Activated CD8-positive, alpha-beta memory T cell treated with anti-CD3 and anti-CD28 coated beads for 36 hours (primary cell): Measurements from ENCODE around the gene TIGD7. TPM values are rescaled to one million over a fixed set of nuclear protein-coding genes. Genes with fewer than 3 reads are reported as not detected.
"Not testable (repeated sequence)": the region's sequence is repeated elsewhere in the genome, so short reads cannot be mapped to it uniquely, and the experiment has no call there.

Experiments
- CTCF ChIA-PET: fragments of 350-600 bp; sonication (Branson Sonifier 250); formaldehyde crosslinking; loops from one replicate; lab custom pipeline; 2021; ENCODE audit warnings: antibody characterized with exemption; lab: Charles Lee
- POLR2A ChIA-PET: fragments of 350-600 bp; sonication (Branson Sonifier 250); formaldehyde crosslinking; loops from one replicate; lab custom pipeline; 2021; ENCODE audit warnings: antibody characterized with exemption; lab: Charles Lee
- total RNA-seq, 2 experiments: library from RNA; stranded (reverse); gene quantifications; one replicate each; pipeline ENCODE4 v1.2.3, GENCODE V29; 2021

TIGD7 gene
- total RNA-seq, 2 experiments from 2014 or later = 4.5 to 4.6 TPM

- POLR2A ChIA-PET = interaction anchor here (3.2 kb wide), 1 partner anchor 20 kb away, joined by 14 read pairs; the partner anchor contains the start of genes TIGD7 and ZNF75A
Measured at GRCh38 chr16:3285131-3285530, 20.1 kb downstream of the TIGD7 start.

DNA sequence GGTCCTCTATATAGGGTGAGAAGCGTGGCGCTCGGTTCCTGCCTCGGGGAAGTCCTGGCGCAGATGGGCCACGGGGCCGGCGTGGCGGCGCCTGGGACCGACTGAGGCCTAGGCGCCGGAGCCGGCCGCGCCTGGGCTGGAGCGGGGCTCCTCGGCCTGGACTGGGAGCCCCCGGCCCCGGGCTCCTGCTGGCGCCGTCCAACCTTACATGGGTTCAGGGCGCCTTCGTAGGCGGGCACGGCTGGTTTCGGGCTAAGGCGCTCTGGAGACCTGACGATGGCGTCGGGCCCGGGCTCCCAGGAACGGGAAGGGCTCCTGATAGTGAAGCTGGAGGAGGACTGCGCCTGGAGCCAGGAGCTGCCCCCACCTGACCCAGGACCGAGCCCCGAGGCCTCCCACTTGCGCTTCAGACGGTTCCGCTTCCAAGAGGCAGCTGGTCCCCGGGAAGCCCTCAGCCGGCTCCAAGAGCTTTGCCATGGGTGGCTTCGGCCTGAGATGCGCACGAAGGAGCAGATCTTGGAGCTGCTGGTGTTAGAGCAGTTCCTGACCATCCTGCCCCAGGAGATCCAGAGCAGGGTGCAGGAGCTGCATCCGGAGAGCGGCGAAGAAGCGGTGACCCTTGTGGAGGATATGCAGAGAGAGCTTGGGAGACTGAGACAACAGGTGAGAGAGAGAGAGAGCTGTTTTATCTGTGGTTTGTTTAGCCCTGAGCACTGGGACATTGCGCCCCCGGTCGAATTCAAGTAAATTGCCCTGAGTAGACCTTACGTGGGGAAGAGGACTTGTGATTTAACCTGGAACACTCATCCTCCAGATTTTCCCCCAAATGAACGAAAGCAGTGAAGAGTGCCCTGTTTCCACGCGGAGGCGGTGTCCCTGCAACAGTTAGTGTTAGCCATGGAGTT lies 21.4 kb downstream of the TIGD7 start:
- POLR2A ChIA-PET = interaction anchor here (0.6 to 3.2 kb wide), 7 partner anchors 11 to 160 kb away, joined by 3 to 14 read pairs (median 6); partner anchors contain the start of genes NAA60, TIGD7, ZNF597 and ZNF75A

More at GRCh38 chr16:3285131-3285530, 20.1 kb downstream of the TIGD7 start:
- CTCF ChIA-PET = interaction anchor here (3.0 kb wide), 1 partner anchor 18 kb away, joined by 15 read pairs; no protein-coding TSS in a partner anchor

DNA sequence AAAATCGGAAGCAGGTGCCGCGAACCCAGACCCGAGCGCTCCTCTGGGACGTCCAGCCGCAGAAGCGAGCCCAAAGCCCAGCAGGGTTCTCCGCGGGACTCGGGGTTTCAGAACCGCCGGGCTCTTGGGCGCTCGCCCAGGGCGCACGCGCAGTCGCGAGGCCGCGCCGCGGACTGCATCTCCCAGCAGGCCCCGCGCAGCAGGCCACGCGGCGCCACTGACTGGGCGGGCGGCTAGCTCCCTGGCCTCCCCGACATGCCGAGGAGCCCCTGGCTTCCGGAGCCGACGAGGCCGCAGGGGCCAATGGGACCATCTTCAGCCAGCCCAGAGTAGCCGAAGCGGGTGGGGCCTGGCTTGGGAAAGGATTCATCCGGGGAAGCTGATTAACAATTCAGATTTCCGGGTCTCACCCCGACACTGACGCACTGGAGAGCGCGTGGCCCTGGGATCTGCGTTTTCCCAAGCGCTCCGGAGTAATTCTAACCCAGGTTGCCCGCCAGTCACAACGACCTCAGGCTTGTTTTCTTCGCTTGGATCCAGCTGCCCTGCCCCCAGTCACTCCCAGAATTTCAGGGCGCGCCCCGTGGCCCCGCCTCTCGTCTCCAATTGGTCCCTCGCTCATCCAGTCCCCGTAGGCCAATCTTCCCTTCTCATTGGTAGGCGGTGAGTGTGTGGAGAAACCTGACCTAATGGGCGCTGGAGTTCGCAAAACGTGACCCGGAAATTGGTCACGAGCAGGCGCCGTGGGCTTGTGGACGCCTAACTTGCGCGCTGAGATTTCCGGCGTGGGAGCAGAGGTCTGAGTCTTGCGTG lies 22.3 kb downstream of the TIGD7 start, which contains the start of gene ZNF263:
Gene ZNF263, plus strand, starts transcription at position 762 of the 813 bp plus-strand sequence. CDS start 328 bp downstream, outside the sequence.
- ChIA-PET POLR2A (interaction anchor here (0.6 to 3.2 kb wide), 8 partner anchors 13 to 160 kb away, joined by 3 to 14 read pairs (median 4); partner anchors contain the start of genes NAA60, TIGD7, ZNF213 and ZNF597), CTCF (interaction anchor here (0.9 to 3.0 kb wide), 3 partner anchors 15 to 35 kb away, joined by 3 to 15 read pairs (median 3); no protein-coding TSS in a partner anchor)

More for the DNA sequence above, 21.4 kb downstream of the TIGD7 start:
- CTCF ChIA-PET = interaction anchor here (0.6 to 3.0 kb wide), 5 partner anchors 16 to 125 kb away, joined by 3 to 15 read pairs (median 3); no protein-coding TSS in a partner anchor

DNA sequence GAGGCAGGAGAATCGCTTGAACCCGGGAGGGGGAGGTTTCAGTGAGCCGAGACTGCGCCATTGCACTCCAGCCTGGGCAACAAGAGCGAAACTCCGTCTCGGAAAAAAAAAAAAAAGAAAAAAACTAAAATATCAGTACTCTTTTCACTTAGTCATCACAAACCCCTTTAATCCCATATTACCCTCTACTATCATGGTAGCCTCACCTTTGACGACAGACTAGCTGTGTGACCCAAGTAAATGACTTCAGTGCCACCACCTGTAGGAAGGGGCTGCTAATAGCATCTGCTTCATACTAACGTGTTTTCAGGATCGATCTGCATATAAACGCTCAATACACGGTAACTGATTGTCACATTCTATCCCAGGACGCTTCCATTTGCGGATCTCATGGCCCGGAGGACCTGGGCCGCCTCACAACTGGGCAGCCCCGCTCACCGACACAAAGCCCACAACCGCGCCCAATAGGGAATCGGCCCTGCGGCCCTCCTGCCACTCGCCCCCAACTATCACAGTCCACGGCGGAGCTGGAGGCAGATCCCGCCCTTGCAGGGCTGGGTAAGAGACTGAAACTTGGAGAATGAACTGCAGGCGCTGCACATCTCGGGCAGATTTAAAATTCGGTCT lies 23.0 kb downstream of the TIGD7 start:
- ChIA-PET CTCF (interaction anchor here (0.9 to 3.0 kb wide), 2 partner anchors 15 to 36 kb away, joined by 3 to 15 read pairs; no protein-coding TSS in a partner anchor), POLR2A (interaction anchor here (1.0 to 3.2 kb wide), 7 partner anchors 14 to 161 kb away, joined by 3 to 14 read pairs (median 5); partner anchors contain the start of genes NAA60, TIGD7, ZNF213 and ZNF597)

DNA sequence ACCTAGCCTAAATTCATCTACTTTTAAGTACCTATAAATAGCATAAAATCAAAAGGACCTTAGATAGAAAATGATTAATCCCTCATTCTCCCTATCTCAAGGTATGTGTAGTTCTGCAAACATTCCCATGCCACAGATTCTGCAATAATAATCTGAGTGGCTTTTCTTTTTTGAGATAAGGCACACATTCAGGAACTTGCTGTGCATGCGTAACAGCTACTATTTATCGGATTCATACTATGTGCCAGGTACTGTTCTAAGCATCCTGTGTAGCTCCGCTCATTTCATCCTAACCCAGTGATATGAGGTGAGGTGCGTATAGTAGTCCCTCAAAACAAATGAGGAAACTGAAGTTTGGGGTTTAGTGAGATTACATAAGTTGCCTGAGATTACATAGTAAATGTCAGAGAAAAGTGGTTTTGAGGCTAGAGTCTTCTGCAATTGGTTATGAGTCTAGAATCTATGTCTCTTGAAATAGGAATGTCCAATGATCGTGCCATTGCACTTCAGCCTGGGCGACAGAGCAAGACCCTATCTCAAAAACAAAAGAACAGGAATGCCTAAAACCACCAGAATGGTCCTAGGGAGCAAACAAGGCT lies 23.9 kb downstream of the TIGD7 start:
- POLR2A ChIA-PET = interaction anchor here (0.9 kb wide), 1 partner anchor 14 kb away, joined by 3 read pairs; no protein-coding TSS in a partner anchor
- CTCF ChIA-PET = no interaction called here

GRCh38 chr16:3276679-3277078 lies 28.6 kb downstream of the TIGD7 start:
- ChIA-PET CTCF (interaction anchor here (1.1 to 1.8 kb wide), 2 partner anchors 10 to 224 kb away, joined by 3 to 5 read pairs; no protein-coding TSS in a partner anchor), POLR2A (interaction anchor here (0.7 to 0.9 kb wide), 3 partner anchors 12 to 279 kb away, joined by 4 to 6 read pairs (median 5); no protein-coding TSS in a partner anchor)

DNA sequence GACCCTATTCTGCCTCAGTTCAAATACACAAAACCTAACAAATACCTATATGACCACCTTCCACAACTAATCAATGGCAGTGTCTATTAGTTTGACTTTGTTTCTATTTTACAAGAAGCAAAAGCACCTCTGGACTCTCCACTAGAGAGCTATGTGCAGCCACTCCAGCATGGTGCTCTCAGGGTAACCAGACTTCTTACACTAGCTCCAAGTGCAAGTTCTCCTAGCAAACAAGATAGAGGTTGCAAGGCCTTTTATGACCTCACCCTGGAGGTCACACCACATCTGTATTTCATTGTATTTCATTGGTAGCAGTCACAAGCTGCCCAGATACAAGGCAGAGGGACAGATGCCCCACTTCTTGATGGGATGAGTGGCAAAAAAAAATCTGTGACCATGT lies 30.3 kb downstream of the TIGD7 start:
- ChIA-PET CTCF (interaction anchor here (1.1 kb wide), 1 partner anchor 9 kb away, joined by 3 read pairs; no protein-coding TSS in a partner anchor), POLR2A (no interaction called here)

- ChIA-PET POLR2A (no interaction called here), CTCF (interaction anchor here (1.1 kb wide), 1 partner anchor 8 kb away, joined by 3 read pairs; no protein-coding TSS in a partner anchor)
Measured at GRCh38 chr16:3274490-3274889, 30.7 kb downstream of the TIGD7 start.

GRCh38 chr16:3271281-3271680 lies 33.9 kb downstream of the TIGD7 start:
- POLR2A ChIA-PET, CTCF ChIA-PET: not testable (repeated sequence)

- POLR2A ChIA-PET, CTCF ChIA-PET: not testable (repeated sequence)
Measured at GRCh38 chr16:3270718-3271117, 34.5 kb downstream of the TIGD7 start.

DNA sequence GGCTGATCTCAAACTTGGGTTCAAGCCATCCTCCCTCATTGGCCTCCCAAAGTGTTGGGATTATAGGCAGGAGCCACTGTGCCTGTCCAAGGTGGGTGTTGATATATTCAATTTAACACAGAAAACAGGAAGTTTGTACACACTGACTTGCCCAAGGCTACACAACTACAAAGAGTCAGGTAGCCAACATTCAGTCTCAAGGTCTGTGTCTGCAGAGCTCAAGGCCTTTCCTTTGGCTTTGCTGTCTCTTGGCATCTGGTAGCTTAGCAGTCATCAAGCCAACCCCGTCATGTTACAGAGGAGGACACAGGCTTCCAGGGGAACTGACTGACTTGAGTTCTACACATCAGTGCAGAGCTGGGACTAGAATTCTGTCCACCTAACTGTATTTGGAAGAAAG lies 36.9 kb downstream of the TIGD7 start:
- POLR2A ChIA-PET = no interaction called here
- CTCF ChIA-PET = interaction anchor here (0.5 to 2.7 kb wide), 3 partner anchors 15 to 69 kb away, joined by 3 to 15 read pairs (median 5); partner anchors contain the start of gene ZNF263

- CTCF ChIA-PET = interaction anchor here (0.9 to 2.8 kb wide), 9 partner anchors 7 to 234 kb away, joined by 3 to 15 read pairs (median 4); partner anchors contain the start of genes CLUAP1 and ZNF263
- POLR2A ChIA-PET = interaction anchor here (0.9 kb wide), 1 partner anchor 14 kb away, joined by 3 read pairs; no protein-coding TSS in a partner anchor
Measured at GRCh38 chr16:3266873-3267537, 38.2 kb downstream of the TIGD7 start.

DNA sequence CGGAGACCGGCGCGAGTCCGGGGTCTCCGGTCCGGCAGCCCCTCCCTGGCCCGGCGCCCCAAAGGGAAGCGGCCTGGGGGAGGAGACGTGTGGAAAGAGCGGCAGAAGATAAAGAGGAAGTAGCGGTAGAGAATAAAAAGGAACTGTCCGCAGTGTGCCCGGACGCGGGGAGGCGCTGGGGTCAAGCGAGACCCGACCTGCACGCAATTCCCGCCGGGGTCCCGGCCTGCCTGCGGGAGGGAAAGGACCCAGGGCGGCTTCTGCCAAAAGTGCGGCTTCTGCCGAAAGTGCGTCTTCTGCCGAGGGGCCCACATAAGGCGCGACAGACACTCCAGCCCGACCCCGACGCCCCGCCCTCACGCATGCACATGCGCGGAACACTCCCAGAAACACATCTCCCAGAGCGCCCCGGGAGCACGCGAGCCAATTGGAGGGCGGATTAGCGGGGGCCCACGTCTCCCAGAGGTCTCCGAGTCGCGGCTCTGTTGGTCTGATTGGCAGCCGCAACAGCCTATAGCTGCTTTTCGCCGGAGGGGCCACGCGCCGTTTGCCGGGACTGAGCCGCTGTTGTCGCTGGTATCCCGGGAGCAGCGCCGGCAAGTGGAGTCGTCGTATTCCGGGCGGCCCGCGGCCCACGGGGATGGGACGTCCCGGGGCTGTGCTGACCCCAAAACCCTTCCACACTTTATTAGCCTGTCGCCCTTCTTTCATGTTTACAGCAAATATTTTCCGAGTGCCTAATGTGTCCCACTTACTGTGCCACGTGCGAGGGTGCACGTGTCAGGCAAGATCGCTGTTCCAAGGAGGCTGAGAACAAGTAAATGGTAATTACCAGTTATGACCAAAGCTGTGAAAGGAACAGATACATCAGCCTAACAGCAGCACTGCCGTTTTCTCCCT lies 40.8 kb downstream of the TIGD7 start:
- CTCF ChIA-PET = interaction anchor here (2.8 kb wide), 1 partner anchor 236 kb away, joined by 7 read pairs; the partner anchor contains the start of gene CLUAP1

DNA sequence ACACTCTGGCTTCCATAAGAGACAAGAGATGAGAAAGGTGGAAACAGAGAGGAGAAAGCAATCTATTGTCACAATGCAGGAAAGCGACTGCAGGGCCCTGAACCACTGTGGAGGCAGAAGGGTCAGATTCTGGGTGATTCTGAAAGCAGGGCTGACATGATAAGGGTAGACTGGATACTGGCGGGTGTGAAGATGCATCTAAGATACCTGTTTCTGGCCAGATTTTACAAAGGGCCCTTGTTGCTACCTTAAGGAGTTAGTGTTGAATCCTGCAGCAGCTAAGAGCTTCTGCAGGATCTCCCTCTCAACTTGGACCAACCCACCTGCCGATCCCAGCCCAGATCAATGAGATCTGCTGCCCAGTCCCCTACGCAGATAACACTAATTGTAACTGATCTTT lies 42.7 kb downstream of the TIGD7 start:
- ChIA-PET CTCF (interaction anchor here (1.0 kb wide), 1 partner anchor 139 kb away, joined by 3 read pairs; no protein-coding TSS in a partner anchor), POLR2A (no interaction called here)

More for the DNA sequence above, 40.8 kb downstream of the TIGD7 start:
- POLR2A ChIA-PET = interaction anchor here (0.6 to 1.5 kb wide), 6 partner anchors 12 to 179 kb away, joined by 3 to 11 read pairs (median 4); partner anchors contain the start of genes NAA60, TIGD7, ZNF263 and ZNF597

GRCh38 chr16:3259836-3260235 lies 45.4 kb downstream of the TIGD7 start:
- CTCF ChIA-PET = no interaction called here
- POLR2A ChIA-PET = interaction anchor here (0.5 kb wide), 1 partner anchor 26 kb away, joined by 3 read pairs; no protein-coding TSS in a partner anchor
